ELF-1 (cell line): ENCODE measurements around the gene AFF2.
A peak's percentile ranks its signal among the peaks of the same experiment; 100 is the strongest.
"Not testable (repeated sequence)": the region's sequence is repeated elsewhere in the genome, so short reads cannot be mapped to it uniquely, and the experiment has no call there.

Source experiments
- DNase-seq: peaks from one replicate; pipeline ENCODE4 v3.0.0-alpha.2; 2016; ENCODE audit warnings: low read depth, low spot score

The AFF2 gene

GRCh38 chrX:148825696-148826095 is 325.3 kb downstream of the AFF2 start:
- no peak for DNase-seq

GRCh38 chrX:148836741-148837140 is 336.3 kb downstream of the AFF2 start:
- DNase-seq: no peak

GRCh38 chrX:148850631-148851030 is 350.2 kb downstream of the AFF2 start:
- no peak for DNase-seq

GRCh38 chrX:148854306-148854705 is 353.9 kb downstream of the AFF2 start:
- no peak for DNase-seq

- no peak for DNase-seq
Measured at GRCh38 chrX:148856505-148856904, 356.1 kb downstream of the AFF2 start.

GRCh38 chrX:148865277-148866210 is 365.1 kb downstream of the AFF2 start:
- peak; percentile 48 for DNase-seq

GRCh38 chrX:148867596-148867995 is 367.2 kb downstream of the AFF2 start:
- DNase-seq: no peak

GRCh38 chrX:148871422-148872160 is 371.2 kb downstream of the AFF2 start:
- DNase-seq: no peak

GRCh38 chrX:148872161-148872535 is 371.7 kb downstream of the AFF2 start:
- DNase-seq: no peak

GRCh38 chrX:148872881-148873280 is 372.5 kb downstream of the AFF2 start:
- DNase-seq: no peak

- no peak for DNase-seq
Measured at GRCh38 chrX:148874636-148875246, 374.3 kb downstream of the AFF2 start.

- DNase-seq: no peak
Measured at GRCh38 chrX:148878371-148878770, 378.0 kb downstream of the AFF2 start.

- DNase-seq: peak; percentile 20
Measured at GRCh38 chrX:148885203-148885602, 384.8 kb downstream of the AFF2 start.

GRCh38 chrX:148893395-148893794 is 393.0 kb downstream of the AFF2 start:
- no peak for DNase-seq

GRCh38 chrX:148902581-148902980 is 402.2 kb downstream of the AFF2 start:
- no peak for DNase-seq

GRCh38 chrX:148903176-148903575 is 402.8 kb downstream of the AFF2 start:
- DNase-seq: no peak

- no peak for DNase-seq
Measured at GRCh38 chrX:148904421-148905111, 404.1 kb downstream of the AFF2 start.

- peak; percentile 86 for DNase-seq
Measured at GRCh38 chrX:148905400-148905799, 405.0 kb downstream of the AFF2 start.

GRCh38 chrX:148906628-148907027 is 406.2 kb downstream of the AFF2 start:
- DNase-seq: not testable (repeated sequence)

- no peak for DNase-seq
Measured at GRCh38 chrX:148909758-148910157, 409.3 kb downstream of the AFF2 start.

GRCh38 chrX:148913971-148914370 is 413.6 kb downstream of the AFF2 start:
- peak; percentile 4 for DNase-seq

- DNase-seq: no peak
Measured at GRCh38 chrX:148914783-148915182, 414.4 kb downstream of the AFF2 start.
